ENCODE measurements around the gene SRRM5. TPM values are rescaled to one million over a fixed set of nuclear protein-coding genes. Genes with fewer than 3 reads are reported as not detected.
A peak's percentile ranks its signal among the peaks of the same experiment; 100 is the strongest.

Gene SRRM5, protein sequence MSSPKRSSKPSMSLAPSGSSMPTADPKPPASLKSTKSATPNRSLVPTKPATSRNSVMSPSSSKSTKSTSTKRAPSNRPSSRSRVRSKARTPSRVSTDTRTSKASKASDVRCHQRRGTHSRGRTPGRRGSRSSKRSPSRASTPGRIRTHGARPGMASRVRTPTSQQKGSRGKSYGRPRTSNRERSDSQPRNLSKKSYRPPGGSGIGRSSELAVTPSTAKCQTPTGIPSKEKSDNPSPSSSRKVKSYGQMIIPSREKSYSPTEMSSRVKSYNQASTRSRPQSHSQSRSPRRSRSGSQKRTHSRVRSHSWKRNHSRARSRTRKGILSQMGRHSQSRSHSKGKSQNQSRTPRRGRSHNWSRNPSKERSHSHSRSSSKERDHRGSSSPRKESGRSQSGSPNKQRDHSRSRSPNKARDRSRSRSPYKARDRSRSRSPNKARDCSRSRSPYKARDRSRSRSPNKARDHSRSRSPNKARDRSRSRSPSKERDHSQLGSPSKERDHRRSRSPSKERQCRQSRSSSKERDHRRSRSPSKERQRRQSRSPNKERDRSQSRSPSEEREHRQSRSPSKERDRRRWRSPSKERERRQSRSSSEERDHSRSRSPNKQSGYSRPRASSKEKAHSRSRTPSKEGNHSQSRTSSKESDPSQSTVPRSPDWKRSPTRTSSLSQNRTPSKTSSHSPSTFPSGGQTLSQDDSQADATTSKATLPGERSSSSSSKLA
- total RNA-seq (0.18 and 0.30 TPM in 2 replicates), polyA plus RNA-seq (0.50 TPM in 1 of 2 replicates, not detected in the other)

DNA sequence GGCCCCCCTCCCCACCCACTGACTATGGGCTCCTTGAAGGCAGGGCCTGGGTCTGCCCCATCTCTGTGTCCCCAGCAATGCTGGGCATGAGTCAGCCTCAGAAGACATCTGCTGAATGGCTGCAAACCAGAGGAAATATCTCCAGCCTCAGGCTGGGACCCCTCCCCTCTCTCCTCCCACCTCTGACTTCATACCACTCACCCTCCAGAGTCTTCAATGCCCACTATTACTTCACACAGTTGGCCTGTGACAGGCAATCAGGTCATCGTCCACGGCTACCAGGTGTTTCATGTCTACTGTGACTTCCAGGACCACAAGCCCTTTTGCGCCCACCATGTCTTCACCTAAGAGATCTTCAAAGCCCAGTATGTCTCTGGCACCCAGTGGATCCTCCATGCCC lies at the start of gene SRRM5:
Gene SRRM5 (plus strand): TSS at position 301 of the 400 bp plus-strand sequence. CDS start 34 bp downstream, at position 335.
- peaks cover 7% of the 10 kb centered on the region for H3K36me3 ChIP-seq
- no peaks in the 10 kb centered on the region for H3K27me3 ChIP-seq
- no peaks in the 10 kb centered on the region for H3K4me1 ChIP-seq (ENCODE audit: low read depth)
- no peaks in the 10 kb centered on the region for H3K9me3 ChIP-seq (ENCODE audit: low read depth)
- no peak for DNase-seq (ENCODE audit: low read depth in 1 of 2, low spot score in 1 of 2)
- H3K27ac ChIP-seq, result no peak within 1 kb of the TSS
- no peak within 1 kb of the TSS for H3K4me3 ChIP-seq
- TF ChIP-seq CTCF (IDR thresholded peaks at IDR 0.05; ENCODE audit: low read depth, low read length), result no peak

GRCh38 chr19:43562226-43562697 lies 49.6 kb upstream of the SRRM5 start:
- TF ChIP-seq CTCF (IDR thresholded peaks at IDR 0.05; ENCODE audit: low read depth, low read length), result no peak
- Histone ChIP-seq H3K36me3 (peaks cover 12% of the 10 kb centered on the region), H3K27ac (no peak overlapping the region)

DNA sequence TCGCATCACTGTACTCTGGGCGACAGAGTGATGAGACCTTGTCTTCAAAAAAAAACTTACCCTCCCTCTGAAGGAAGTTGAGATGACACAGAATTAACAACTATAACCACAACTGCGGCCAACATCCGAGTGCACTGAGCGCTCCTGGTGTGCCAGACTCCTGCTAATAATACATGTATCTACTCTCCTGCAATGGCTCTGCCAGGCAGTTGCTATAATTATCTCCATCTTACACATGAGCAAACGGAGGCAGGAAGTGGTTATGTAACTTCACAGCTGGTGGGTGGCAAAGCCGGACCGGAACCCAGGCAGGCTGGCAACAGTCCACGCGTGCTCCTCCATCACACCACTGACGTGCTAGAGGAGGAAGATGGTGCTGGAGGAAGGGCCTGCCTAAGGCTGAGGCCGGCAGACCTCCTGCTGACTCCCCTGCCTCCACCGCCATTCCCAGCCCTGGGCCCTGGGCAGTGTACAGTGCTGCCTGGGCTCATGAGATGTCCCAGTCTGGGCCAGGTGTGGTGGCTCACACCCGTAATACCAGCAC lies 49.1 kb upstream of the SRRM5 start:
- H3K4me3 ChIP-seq, result no peak overlapping the region
- no peaks in the 10 kb centered on the region for H3K9me3 ChIP-seq (ENCODE audit: low read depth)
- H3K4me1 ChIP-seq (ENCODE audit: low read depth), result no peaks in the 10 kb centered on the region
- H3K36me3 ChIP-seq, result peaks cover 12% of the 10 kb centered on the region
- H3K27me3 ChIP-seq, result no peaks in the 10 kb centered on the region
- H3K27ac ChIP-seq, result no peak overlapping the region
- DNase-seq (ENCODE audit: low read depth in 1 of 2, low spot score in 1 of 2), result peak in 1 of 2 donors; percentile 88
- TF ChIP-seq CTCF (IDR thresholded peaks at IDR 0.05; ENCODE audit: low read depth, low read length), result no peak

More at GRCh38 chr19:43562226-43562697, 49.6 kb upstream of the SRRM5 start:
- Histone ChIP-seq H3K4me3 (no peak overlapping the region), H3K4me1 (ENCODE audit: low read depth) (no peaks in the 10 kb centered on the region), H3K27me3 (no peaks in the 10 kb centered on the region), H3K9me3 (ENCODE audit: low read depth) (no peaks in the 10 kb centered on the region)
- no peak for DNase-seq (ENCODE audit: low read depth in 1 of 2, low spot score in 1 of 2)

DNA sequence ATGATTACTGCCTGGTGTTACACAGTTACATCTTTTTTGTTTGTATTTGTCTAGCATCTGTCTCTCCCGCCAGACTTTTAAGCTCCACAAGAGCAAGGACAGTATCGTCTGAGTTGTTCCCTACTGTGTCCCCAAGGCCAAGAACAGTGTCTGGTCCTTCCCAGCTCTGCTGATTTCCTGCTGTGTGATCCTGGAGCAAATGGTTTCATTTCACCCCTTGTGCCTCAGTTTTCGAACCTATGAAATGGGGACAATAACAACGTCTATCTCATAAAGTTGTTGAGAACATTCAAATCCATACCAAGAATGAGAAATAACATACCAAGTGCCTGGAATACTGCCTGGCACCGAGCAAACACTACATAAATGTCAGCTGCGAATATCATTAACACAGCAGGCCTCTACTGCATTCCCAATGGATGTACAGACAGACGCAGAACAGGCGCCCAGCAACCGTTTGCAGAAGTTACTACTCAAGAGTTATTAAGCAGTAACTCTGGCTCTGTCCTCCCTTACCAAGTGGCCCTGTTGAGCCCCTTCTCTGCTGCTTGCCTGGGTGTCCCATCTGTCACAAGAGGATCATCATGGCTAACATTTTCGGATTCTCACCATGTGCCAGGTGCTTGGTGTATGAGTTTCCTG lies 48.0 kb upstream of the SRRM5 start:
- H3K4me1 ChIP-seq (ENCODE audit: low read depth), result no peaks in the 10 kb centered on the region
- no peak overlapping the region for H3K27ac ChIP-seq
- H3K36me3 ChIP-seq, result peaks cover 6% of the 10 kb centered on the region
- H3K27me3 ChIP-seq, result no peaks in the 10 kb centered on the region
- no peak for DNase-seq (ENCODE audit: low read depth in 1 of 2, low spot score in 1 of 2)
- no peak for TF ChIP-seq CTCF (IDR thresholded peaks at IDR 0.05; ENCODE audit: low read depth, low read length)
- no peaks in the 10 kb centered on the region for H3K9me3 ChIP-seq (ENCODE audit: low read depth)
- H3K4me3 ChIP-seq, result no peak overlapping the region

GRCh38 chr19:43564800-43565199 lies 47.1 kb upstream of the SRRM5 start:
- no peak for DNase-seq (ENCODE audit: low read depth in 1 of 2, low spot score in 1 of 2)
- H3K36me3 ChIP-seq, result peaks cover 6% of the 10 kb centered on the region
- no peak overlapping the region for H3K4me3 ChIP-seq
- no peaks in the 10 kb centered on the region for H3K9me3 ChIP-seq (ENCODE audit: low read depth)
- TF ChIP-seq CTCF (IDR thresholded peaks at IDR 0.05; ENCODE audit: low read depth, low read length), result no peak
- no peak overlapping the region for H3K27ac ChIP-seq
- no peaks in the 10 kb centered on the region for H3K27me3 ChIP-seq
- no peaks in the 10 kb centered on the region for H3K4me1 ChIP-seq (ENCODE audit: low read depth)
